Measurements from ENCODE around the gene PRAMEF33.
"Not testable (repeated sequence)": the region's sequence is repeated elsewhere in the genome, so short reads cannot be mapped to it uniquely, and the experiment has no call there.

PRAMEF33 gene, protein sequence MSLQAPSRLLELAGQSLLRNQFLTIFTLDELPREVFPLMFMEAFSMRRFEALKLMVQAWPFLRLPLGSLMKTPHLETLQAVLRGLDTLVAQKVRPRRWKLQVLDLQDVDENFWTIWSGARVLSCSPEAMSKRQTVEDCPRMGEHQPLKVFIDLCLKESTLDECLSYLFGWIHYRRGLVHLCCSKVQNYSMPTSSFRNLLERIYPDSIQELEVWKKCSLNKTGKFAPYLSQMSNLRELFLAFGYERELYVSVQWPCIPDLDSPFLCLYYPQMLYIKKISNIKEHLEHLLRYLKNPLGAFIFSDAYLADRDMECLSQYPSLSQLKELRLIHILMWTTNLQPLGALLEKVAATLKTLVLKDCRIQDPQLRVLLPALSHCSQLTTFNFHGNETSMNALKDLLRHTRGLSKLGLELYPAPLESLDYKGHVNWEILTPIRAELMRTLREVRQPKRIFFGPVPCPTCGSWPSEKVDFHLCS
- total RNA-seq, result 0 reads per million in 2 donors

DNA sequence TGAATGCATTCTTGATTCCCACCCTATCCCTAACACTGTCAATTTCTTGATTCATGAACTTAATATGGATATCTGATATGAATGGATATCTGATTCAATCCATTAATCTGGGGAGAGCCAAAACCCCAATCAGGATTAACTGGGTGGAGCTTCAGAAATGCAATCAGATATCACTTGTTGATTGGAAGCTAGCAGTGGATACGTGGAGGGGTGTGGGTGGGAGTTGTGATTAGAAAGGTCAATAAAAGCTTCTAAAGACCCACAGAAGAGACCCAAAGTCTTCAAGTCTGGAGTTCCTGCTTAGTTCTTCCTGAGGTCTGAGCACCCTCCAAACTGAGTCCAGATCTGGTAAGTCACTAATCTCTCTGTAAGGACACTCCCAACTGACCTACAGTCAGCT, at the start of gene PRAMEF33:
Gene PRAMEF33 (plus strand): TSS at position 301 of the 400 bp plus-strand sequence. CDS start 2,416 bp downstream, outside the sequence.
- DNase-seq, result not testable (repeated sequence)

DNA sequence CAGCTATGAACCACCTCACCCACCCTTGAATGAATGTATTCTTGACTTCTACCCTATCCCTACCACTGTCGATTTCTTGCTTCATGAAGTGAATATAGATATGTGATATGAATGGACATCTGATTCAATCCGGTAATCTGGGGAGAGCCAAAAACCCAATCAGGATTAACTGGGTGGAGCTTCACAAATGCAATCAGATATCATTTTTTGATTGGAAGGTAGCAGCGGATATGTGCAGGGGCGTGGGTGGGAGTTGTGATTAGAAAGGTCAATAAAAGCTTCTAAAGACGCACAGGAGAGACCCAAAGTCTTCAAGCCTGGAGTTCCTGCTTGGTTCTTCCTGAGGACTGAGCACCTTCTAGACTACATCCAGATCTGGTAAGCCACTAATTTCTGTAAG, 49.4 kb upstream of the PRAMEF33 start, which contains the start of gene PRAMEF5:
Gene PRAMEF5 (plus strand): TSS at position 301 of the 400 bp plus-strand sequence. CDS start 5,071 bp downstream, outside the sequence.
- DNase-seq, result not testable (repeated sequence)

DNA sequence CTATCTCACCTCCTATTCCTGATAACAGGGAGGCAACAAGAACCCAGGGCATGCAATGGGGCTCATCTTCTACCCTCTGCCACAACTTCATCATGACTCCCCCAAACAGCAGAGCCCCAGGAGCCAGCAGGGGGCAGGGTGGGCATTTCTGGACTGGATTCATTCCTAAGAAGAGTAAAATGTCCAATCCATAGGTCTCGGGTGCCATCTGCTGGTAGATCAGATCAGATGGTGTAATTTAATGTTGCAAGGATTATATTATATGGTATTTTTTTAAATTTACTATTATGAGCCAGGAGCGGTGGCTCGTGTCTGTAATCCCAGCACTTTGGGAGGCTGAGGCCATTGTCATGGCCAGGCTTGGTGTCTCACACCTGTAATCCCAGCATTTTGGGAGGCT, 38.2 kb upstream of the PRAMEF33 start:
- DNase-seq, result not testable (repeated sequence)

DNA sequence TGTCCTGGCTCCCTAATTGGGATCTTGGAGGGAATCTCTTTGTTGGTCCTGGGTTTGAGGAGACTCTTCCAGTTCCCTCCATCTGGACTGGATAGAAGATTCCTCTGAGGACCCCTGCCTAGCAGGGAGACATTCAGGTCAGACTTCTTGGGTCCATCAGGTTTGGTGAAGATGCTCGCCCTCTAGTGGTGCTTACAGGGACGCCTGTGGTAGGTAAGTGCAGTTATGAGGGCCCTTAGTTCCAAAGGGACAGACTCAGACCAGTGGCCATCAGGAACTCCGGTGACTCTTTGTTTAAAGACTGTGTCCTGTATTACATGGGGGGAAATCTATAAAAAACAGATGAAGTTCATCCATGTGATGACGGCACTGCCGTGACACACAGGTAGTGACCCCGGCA, 26.3 kb upstream of the PRAMEF33 start:
- DNase-seq, result not testable (repeated sequence)

DNA sequence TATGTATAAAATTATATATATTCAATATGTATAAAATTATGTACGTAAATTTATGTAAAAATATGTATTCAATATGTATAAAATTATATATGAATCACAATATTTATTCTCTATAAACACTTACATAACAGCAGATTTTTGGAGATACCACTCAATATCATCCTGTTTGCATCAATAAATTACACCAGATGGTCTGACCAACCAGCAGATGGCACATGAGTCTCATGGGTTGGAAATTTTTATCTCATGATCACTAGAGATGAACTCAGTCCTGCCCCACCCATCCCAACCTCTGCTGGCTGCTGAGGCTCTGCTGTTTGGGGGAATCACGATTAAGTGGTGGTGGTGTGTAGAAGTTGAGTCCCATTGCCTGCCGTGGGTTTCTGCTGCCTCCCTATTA, 23.7 kb upstream of the PRAMEF33 start:
- not testable (repeated sequence) for DNase-seq

DNA sequence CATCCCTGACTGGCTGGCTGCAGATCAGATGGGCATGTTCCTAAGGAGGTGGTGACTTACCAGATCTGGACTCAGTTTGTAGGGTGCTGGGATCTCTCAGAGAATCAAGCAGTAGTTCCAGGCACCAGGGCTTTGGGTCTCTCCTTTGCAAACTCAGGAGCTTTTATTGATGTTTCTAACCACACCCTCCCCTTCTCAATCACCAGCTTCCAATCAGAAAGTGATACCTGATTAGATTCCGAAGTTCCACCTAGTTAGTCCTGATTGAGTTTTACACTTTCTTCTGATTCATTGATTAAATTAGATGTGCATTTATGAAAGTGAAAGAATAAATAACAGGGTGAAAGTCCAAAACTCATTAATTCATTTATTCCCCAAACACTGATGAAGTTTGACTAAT, 18.3 kb upstream of the PRAMEF33 start, which contains the start of gene PRAMEF8:
Gene PRAMEF8 (minus strand): TSS at position 101 of the 400 bp plus-strand sequence. CDS start 1,046 bp downstream, outside the sequence.
- not testable (repeated sequence) for DNase-seq

DNA sequence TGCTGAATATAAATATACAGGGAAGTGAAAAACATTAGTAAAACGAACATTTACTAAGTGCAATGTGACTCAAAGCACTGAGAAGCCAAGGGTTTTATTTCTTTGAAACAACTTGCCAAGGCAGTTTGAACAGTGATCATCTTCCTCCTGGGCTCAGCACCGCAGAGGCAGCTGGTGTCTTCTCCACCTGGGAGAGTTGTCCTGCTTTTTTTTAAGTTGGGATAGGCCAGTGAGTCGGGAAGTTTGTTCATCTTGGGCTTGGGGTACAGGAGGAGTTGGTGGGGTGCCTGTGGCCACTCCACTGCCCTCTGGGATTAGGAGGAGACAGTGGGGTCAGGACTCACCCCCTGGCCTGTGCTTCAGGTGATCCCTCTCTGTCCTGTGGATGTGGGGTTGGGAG, 14.3 kb upstream of the PRAMEF33 start:
- DNase-seq, result not testable (repeated sequence)

DNA sequence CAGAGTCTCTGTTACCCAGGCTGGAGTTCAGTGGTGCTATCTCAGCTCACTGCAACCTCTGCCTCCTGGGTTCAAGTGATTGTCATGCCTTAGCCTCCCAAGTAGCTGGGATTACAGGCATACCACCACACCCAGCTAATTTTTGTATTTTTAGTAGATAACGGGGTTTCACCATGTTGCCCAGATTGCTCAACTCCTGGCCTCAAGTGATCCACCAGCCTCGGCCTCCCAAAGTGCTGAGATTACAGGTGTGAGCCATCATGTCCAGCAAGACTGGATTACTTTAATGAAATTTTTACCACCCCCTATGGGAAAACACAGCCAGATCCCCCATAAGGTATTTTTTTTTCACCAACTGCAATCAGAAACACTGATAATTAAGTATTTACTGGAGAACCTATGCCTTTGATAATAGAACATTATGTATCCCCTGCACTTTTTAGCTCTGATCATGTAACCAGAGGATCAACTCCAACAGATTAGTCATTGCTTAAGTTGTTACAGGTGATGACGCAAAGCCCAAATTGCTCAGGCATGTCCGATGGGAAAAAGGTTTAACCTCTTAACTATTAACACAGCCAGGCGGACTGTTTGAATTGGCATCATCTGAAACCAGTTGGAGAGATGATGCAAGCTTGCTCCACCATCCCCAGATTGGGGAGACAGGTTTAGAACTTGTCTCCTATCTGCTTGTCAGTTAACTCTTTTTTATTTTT, 6.0 kb upstream of the PRAMEF33 start:
- not testable (repeated sequence) for DNase-seq

DNA sequence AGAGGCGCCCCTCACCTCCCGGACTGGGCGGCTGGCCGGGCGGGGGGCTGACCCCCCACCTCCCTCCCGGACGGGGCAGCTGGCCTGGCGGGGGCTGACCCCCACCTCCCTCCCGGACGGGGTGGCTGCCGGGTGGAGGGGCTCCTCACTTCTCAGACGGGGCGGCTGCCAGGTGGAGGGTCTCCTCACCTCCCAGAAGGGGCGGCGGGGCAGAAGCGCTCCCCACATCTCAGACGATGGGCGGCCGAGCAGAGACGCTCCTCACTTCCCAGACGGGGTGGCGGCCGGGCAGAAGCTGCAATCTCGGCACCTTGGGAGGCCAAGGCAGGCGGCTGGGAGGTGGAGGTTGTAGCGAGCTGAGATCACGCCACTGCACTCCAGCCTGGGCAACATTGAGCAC, 4.6 kb upstream of the PRAMEF33 start:
- DNase-seq, result not testable (repeated sequence)

DNA sequence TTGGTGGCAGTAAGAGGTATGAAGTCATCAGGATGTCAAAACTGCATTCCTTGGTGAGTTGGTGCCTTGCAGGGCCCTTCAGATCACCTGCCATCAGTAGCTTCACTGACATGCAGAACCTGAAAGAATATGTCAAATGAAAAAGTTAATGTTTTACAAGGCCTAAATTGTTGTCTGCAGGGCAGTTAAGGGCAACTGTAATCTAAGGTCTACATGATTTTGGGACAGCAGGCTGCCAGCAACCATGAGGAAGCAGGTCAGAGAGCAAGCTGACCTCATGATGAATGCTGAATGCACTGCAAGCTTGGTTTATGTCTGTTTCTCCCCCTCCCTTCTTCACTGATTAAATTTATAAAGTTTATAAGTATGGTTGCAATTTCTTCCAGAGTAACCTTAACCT, 1.1 kb upstream of the PRAMEF33 start:
- not testable (repeated sequence) for DNase-seq

DNA sequence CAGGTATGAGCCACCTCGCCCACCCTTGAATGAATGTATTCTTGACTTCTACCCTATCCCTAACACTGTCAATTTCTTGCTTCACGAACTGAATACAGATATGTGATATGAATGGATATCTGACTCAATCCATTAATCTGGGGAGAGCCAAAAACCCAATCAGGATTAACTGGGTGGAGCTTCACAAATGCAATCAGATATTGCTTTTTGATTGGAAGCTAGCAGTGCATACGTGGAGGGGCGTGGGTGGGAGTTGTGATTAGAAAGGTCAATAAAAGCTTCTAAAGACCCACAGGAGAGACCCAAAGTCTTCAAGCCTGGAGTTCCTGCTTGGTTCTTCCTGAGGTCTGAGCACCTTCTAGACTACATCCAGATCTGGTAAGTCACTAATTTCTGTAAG, 11.9 kb downstream of the PRAMEF33 start, which contains the start of gene PRAMEF15:
Gene PRAMEF15 (plus strand): TSS at position 301 of the 400 bp plus-strand sequence. CDS start 2,827 bp downstream, outside the sequence.
- DNase-seq, result not testable (repeated sequence)

DNA sequence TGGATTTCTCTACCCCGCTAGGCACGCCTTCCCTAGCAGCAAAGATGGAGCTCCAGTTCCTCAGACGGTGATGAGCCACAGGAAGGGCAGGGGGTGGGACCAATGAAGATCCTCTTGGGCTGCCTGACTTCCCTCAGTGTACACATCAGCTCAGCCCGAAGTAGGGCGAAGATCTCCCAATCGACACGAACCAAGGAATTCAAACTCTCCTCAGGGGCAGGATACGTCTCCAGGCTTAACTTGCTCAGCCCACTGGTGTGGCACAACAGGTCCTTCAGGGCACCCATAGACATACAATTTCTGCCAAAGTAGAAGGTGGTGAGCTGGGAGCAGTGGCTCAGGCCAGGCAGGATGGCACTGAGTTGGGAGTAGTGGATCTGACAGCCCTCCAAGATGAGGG, 39.2 kb downstream of the PRAMEF33 start:
- DNase-seq, result not testable (repeated sequence)

DNA sequence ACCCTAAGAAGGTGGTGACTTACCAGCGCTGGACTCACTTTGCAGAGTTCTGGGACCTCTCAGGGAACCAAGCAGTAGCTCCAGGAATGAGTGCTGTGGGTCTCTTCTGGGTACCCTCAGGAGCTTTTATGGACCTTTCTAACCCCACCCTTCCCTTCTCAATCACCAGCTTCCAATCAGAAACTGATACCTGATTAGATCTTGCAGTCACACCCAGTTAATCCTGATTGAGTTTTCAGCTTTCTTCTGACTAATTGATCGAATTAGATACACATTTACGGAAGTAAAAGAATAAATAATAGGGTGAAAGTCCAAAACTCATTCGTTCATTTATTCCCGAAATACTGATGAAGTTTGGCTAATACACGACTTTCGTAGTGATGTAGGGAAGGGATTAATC, 43.7 kb downstream of the PRAMEF33 start, which contains the start of gene PRAMEF14:
Gene PRAMEF14 (minus strand): TSS at position 101 of the 400 bp plus-strand sequence. CDS start 1,820 bp downstream, outside the sequence.
- not testable (repeated sequence) for DNase-seq

DNA sequence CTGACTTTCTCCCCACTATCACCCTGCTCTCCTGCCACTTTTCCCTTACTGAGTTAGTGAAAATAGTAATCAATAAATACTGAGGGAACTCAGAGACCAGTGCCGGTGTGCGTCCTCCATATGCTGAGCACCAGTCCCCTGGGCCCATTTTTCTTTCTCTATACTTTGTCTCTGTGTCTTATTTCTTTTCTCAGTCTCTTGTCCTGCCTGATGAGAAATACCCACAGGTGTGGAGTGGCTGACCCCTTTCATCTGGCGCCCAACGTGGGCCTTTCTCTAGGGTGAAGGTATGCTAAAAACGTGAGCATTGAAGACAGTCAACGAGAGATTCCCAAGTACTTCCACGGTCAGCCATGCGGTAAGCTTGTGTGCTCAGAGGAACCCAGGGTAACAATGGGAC, 50.1 kb downstream of the PRAMEF33 start:
- DNase-seq, result not testable (repeated sequence)

DNA sequence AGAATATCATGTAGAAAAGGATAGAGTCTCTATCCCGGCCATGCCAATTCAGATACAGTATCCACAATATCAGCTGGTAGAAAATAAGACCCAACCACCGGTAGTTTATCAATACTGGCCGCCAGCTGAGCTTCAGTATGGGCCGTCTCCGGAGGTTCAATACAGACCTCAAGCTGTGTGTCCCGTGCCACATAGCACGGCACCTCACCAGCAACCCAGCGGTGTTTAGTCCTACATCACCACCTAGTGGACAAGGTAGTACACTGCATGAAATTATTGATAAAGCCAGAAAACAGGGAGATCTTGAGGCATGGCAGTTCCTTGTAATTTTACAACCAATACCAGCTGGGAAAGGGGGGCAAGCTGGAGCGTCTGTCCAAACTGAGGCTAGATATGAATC, 51.1 kb downstream of the PRAMEF33 start:
- DNase-seq, result not testable (repeated sequence)

DNA sequence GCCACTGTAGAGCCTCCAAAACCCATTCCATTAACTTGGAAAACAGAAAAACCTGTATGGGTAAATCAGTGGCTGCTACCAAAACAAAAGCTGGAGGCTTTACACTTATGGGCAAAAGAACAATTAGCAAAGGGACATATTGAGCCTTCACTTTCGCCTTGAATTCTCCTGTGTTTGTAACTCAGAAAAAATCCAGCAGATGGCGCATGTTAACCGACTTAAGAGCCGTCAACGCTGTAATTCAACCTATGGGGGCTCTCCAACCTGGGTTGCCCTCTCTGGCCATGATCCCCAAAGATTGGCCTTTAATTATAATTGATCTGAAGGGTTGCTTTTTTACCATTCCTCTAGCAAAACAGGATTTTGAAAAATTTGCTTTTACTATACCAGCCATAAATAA, 53.4 kb downstream of the PRAMEF33 start:
- DNase-seq, result not testable (repeated sequence)
